Measurements from ENCODE around the gene DMD.

- TF ChIP-seq EZH2 (IDR thresholded peaks at IDR 0.05), result no peak
- TF ChIP-seq POLR2AphosphoS5 (IDR thresholded peaks at IDR 0.05; ENCODE audit: borderline replicate concordance, low read depth, low read length), result no peak
- no peak for TF ChIP-seq FOXP2 (optimal IDR thresholded peaks at IDR 0.05; ENCODE audit: control extremely low read depth, extremely low read length, insufficient read depth)
Measured at GRCh38 chrX:33062041-33062440, 149.3 kb downstream of the DMD start.
